Cardiac muscle cell (in vitro differentiated cells and primary cell): ENCODE measurements around the gene ZNF792. TPM values are rescaled to one million over a fixed set of nuclear protein-coding genes. Genes with fewer than 3 reads are reported as not detected.

Experiments used
- DNase-seq, 2 donors: peaks; one replicate each; pipeline versions ENCODE4 v3.0.0 to v3.0.0-alpha.2; 2010 to 2017; ENCODE audit warnings: low read depth in 1 of 2, low spot score in 1 of 2
- H3K27ac ChIP-seq: fragments of 200-600 bp; sonication (generic); 2 replicates; pipeline ENCODE4 v1.5.1; 2016
- H3K27me3 ChIP-seq: fragments of 200-600 bp; sonication (generic); 2 replicates; pipeline ENCODE4 v1.6.0; 2016; ENCODE audit warnings: control low read depth
- H3K36me3 ChIP-seq: fragments of 200-600 bp; sonication (generic); 2 replicates; pipeline ENCODE4 v1.5.1; 2016; ENCODE audit warnings: control low read depth
- H3K4me1 ChIP-seq: fragments of 200-600 bp; sonication (generic); 2 replicates; pipeline ENCODE4 v1.8.1; 2017; ENCODE audit warnings: low read depth, mild to moderate bottlenecking, mixed run types
- H3K4me3 ChIP-seq: fragments of 200-600 bp; sonication (generic); 2 replicates; pipeline ENCODE4 v1.5.1; 2016; ENCODE audit warnings: mild to moderate bottlenecking
- H3K9me3 ChIP-seq: fragments of 200-600 bp; sonication (generic); 2 replicates; pipeline ENCODE4 v1.5.1; 2017; ENCODE audit warnings: low read depth, mild to moderate bottlenecking, control low read depth
- CTCF ChIP-seq: IDR thresholded peaks from 2 replicates; pipeline ENCODE4 v1.5.1; 2012; ENCODE audit warnings: low read depth, mild to moderate bottlenecking, low read length
- polyA plus RNA-seq: library from polyadenylated mRNA; unstranded; fragments of >200 nt; fragmentation: Nextera tagmentation; extraction: Ambion mirVana; gene quantifications from 2 replicates; pipeline ENCODE4 v1.2.1, GENCODE V29; 2016
- total RNA-seq: library from RNA; depleted of rRNA; stranded (reverse); fragments of >200 nt; gene quantifications from 2 replicates; pipeline ENCODE4 v1.2.3, GENCODE V29; 2016

ZNF792 gene
- total and polyA plus RNA-seq, 2 experiments from 2014 or later, result 2.6 to 14.0 TPM

DNA sequence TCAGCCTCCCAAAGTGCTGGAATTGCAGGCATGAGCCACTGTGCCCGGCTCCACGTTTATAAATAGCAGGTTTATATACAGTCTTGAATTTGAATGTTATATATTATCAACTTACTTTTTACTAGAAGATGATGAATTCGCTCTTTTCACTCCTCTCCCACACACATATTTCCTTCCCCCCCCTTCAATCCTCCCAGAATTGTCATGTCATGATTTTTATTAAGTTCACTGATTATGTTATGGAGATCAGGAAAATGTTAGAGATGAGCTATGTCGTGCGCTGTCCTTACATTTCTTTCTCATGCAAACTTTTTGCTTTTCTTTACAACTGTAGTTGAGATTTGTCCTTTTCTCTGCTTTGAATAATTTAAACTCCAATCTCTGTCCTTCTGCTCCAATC, 18.2 kb upstream of the ZNF792 start:
- no peak for TF ChIP-seq CTCF
- Histone ChIP-seq H3K4me3 (no peak overlapping the region), H3K9me3 (no peaks in the 10 kb centered on the region), H3K4me1 (no peaks in the 10 kb centered on the region), H3K27me3 (no peaks in the 10 kb centered on the region), H3K27ac (no peak overlapping the region), H3K36me3 (no peaks in the 10 kb centered on the region)
- no peak for DNase-seq

DNA sequence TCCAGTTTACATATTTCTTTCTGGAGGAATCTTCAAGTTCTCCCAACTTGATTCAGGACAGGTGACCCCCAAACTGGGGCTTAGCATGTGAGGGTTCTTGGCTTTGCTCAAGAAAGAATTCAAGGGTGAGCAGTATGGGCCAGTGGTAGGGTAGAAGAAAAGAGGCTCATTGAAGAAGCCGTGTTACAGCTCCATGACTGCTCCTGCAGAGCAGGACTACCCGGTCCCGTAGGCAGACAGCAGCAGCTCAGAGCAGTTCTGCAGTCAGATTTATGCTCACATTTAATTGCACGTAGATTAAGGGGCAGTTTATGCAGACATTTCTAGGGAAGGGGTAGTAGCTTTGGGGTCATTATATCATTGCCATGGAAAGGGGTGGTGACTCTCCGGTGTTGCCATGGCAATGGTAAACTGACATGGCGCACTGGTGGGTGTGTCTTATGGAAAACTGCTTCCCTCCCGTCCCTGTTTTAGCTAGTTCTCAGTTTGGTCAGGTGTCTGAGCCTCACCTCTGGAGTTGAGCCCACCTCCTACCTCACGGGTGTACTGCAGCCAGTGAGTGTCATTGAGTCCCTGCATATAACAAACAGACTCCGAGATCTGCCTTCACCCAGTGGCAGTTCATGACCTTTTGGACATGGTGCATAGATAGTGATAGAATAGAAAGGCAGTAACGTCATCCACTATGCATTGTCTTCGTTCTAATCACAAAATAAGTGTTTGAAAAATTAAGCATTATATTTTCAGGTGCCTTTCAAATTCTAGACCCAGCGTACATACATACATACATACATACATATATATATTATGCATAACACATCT, 16.0 kb upstream of the ZNF792 start:
- H3K9me3 ChIP-seq, result no peaks in the 10 kb centered on the region
- no peak for TF ChIP-seq CTCF

DNA sequence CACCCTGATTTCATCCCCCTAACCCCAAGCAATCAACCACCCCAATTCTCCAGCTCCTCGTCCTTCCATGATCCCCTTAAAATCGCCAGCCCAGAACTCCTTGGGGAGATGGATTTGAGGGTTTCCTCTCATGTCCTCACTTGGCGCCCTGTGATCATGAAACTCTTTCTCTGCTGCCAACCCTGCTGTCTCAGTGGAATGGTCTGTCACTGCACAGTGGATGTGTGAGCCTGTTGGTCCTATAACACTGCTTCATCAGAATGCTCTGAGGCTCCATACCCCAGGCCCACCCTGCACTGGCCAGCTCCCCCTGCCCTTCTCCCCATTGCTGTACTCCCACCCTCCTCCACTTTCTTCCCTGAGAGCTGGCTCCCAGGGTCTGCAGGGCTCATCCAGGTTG, 12.6 kb upstream of the ZNF792 start:
- no peak overlapping the region for H3K27ac ChIP-seq
- TF ChIP-seq CTCF, result no peak
- H3K9me3 ChIP-seq, result no peaks in the 10 kb centered on the region
- H3K36me3 ChIP-seq, result no peaks in the 10 kb centered on the region
- H3K27me3 ChIP-seq, result no peaks in the 10 kb centered on the region
- no peak overlapping the region for H3K4me3 ChIP-seq
- H3K4me1 ChIP-seq, result no peaks in the 10 kb centered on the region
- DNase-seq, result no peak

More for the DNA sequence above, 16.0 kb upstream of the ZNF792 start:
- Histone ChIP-seq H3K36me3 (no peaks in the 10 kb centered on the region), H3K4me3 (no peak overlapping the region), H3K27ac (no peak overlapping the region), H3K27me3 (no peaks in the 10 kb centered on the region), H3K4me1 (no peaks in the 10 kb centered on the region)
- no peak for DNase-seq

GRCh38 chr19:34975056-34975455, 11.0 kb upstream of the ZNF792 start:
- no peak for TF ChIP-seq CTCF
- Histone ChIP-seq H3K4me1 (no peaks in the 10 kb centered on the region), H3K27ac (no peak overlapping the region), H3K9me3 (no peaks in the 10 kb centered on the region), H3K36me3 (no peaks in the 10 kb centered on the region), H3K4me3 (no peak overlapping the region), H3K27me3 (no peaks in the 10 kb centered on the region)
- no peak for DNase-seq

- peak in 1 of 2 donors; percentile 82 for DNase-seq
- Histone ChIP-seq H3K4me1 (no peaks in the 10 kb centered on the region), H3K9me3 (no peaks in the 10 kb centered on the region), H3K27ac (no peak overlapping the region), H3K4me3 (no peak overlapping the region), H3K36me3 (no peaks in the 10 kb centered on the region), H3K27me3 (no peaks in the 10 kb centered on the region)
- TF ChIP-seq CTCF, result no peak
Observed at GRCh38 chr19:34974646-34975045, 10.6 kb upstream of the ZNF792 start.
